Activated CD4-positive, alpha-beta T cell treated with anti-CD3 and anti-CD28 coated beads, Interleukin-2, amount 50 U/mL, for 16 hours (primary cell): ENCODE data around the gene AKT3.
"Not testable (repeated sequence)": the region's sequence is repeated elsewhere in the genome, so short reads cannot be mapped to it uniquely, and the experiment has no call there.

Source experiments
- DNase-seq: peaks from one replicate; pipeline ENCODE4 v3.0.0-alpha.2; 2020

AKT3 gene

GRCh38 chr1:243850202-243850451 is at the start of gene AKT3:
AKT3 (minus strand) TSS chr1:243850243; CDS start chr1:243843170, 7,073 bp downstream.
- peak; percentile 82 for DNase-seq

DNA sequence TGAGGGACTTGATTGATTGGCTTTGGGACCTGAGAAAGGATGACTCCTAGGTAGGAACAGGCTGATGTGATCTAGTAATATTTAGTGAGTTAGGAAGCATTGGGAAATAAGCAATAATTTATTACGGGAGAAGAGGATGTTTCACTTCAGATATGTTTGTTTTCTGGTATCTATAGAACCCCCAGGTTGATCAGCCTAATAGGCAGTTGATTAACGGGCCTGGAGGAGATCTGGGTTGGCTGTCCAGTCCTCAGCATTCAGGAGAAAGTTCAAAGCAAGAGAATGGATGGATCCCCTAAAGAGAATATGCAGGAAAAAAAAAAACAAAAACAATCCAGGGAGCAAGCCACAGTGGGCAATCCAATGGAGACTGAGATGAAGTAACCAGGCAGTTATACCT is 48.2 kb upstream of the AKT3 start:
- no peak for DNase-seq

- no peak for DNase-seq
These were observed 46.3 kb upstream of the AKT3 start for GRCh38 chr1:243896313-243896712.

- DNase-seq = no peak
These were observed 42.4 kb upstream of the AKT3 start for GRCh38 chr1:243892456-243892855.

DNA sequence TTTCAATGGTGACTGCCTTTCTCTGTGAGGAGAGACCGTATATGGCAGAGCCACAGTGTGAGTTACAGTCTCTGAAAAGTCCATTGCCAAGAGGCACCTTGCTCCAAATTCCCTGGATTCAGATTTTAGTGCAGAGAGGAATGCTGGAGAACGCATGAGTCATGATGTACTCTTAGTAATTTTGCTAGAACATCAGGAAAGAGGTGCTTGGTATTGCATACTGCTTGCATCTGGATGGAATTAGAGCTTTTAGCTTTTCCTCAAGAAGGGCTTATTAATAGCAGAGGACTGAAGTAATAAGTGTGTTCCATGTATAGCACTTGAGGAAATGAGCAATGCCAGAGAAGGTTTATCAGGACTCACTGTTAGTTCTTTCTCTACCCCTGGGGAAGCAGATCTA is 40.5 kb upstream of the AKT3 start:
- DNase-seq = no peak

DNA sequence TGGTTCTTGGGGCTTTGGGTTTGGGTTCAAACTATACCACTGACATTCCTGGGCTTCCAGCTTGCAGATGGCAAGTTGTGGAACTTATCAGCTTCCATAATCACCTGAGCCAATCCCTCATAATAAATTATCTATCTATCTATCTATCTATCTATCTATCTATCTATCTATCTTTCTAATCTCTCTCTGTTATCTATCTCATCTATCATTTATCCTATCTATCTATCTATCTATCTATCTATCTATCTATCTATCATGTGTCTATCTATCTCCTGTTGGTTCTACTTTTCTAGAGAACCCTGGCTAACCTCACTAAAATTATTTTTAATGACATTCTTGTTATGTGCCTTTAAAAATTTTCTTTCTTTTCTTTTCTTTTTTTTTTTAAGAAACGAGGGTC is 35.8 kb upstream of the AKT3 start:
- DNase-seq = no peak

GRCh38 chr1:243884603-243885002 is 34.6 kb upstream of the AKT3 start:
- DNase-seq = no peak

GRCh38 chr1:243883551-243883950 is 33.5 kb upstream of the AKT3 start:
- no peak for DNase-seq

GRCh38 chr1:243882276-243882675 is 32.2 kb upstream of the AKT3 start:
- DNase-seq = no peak

GRCh38 chr1:243877058-243877457 is 27.0 kb upstream of the AKT3 start:
- DNase-seq = not testable (repeated sequence)

GRCh38 chr1:243855616-243856318 is 5.7 kb upstream of the AKT3 start:
- DNase-seq = no peak

- DNase-seq = no peak
These were observed 1.7 kb upstream of the AKT3 start for GRCh38 chr1:243851765-243852164.

DNA sequence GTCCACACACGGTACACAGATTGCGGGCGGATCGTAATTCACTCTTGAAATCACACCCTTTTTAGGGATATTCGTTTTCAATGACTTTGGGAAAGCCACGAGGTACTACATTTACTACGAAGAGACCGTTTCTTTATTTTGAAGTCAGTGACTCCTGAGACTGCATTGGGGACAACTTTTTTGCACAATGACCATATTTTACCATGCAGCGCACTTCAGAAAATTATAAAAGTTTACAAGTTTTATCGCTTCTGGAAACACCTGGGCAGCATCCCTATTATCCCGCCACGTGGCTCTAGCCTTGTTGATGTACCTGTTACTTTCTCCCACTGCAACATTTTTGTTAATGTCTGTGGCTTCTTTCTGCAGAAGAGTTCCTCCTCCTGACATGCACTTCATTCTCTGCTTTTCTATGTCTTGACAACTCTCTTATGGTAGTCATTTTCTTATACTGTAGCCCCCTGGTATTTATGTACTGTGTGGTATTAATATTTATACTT is 1.3 kb upstream of the AKT3 start:
- no peak for DNase-seq

DNA sequence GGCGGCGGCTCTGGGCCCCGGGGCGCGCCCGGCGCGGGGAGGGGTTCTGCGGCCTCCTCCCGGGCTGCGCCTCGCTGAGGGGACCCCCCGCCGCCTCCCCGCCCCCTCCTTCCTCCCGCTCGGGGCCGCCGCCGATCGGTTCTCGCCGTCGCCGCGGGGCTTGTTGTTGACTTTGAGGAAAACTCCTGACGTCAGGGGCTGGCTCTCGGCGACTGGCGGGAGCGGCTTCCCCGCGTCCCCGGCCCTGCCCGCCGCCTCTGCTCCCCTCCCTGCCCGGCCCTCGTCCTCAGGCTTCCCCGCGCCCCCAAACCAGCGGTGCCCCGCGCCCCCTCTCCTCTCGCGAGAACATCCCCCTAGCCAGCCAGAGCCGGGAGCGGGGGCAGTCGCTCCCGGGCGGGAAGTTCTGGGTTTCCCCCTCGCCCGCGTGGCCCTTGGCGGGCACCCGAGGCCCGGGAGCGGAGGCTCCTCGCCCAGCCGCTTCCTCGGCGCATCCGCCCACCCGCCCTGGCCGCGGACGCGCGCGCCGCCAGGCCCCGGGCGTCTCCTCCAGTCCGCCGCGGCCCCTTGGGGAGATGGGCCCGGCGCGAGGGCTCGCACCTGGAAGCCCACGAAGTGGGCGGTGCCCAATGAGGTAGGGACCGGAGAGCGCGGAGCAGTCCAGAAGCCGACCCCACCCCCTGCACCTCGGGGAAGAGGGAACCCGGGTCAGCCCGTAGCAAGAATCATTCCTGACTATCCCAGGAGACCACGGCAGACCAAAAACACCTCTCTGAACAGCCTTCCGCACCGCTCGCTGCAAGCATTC is 611 bp upstream of the AKT3 start:
- DNase-seq = peak; percentile 67

DNA sequence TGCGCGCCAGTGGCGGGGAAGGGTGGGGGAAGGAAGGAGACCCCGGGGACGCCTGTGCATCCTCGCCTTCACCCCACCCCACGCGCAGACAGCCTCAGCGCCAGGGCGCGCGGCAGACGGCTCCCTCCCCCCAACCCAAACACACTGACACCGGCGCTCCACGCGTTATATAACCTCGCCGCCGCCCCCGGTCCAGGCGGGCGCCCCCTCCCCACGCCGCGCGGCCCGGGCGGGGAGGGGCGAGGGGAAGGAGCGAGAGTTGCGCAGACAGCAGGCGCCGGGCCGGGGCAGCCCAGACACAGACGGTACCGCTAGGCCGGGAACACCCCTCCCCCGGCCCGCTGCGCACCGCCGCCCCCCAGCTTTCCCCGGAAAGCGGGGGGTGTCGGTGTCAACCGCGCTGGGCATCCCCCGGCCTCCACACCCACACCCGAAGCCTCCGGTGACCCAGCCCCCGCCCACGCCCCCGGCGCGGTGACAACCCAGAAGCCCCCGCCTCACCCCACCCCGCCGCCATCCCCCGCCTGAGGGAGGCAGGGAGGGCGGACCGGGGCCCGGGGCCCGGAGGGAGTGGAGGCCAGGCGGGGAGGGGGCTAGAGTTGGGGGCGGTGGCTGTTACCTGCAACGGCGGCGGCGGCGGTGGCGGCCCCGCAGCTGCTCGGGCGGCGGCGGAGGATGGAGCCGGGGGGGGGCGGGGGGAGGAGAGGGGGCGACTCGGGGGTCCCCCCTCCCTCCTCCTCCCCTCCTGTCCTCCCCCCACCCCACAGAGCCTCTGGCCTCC is 432 bp downstream of the AKT3 start:
- DNase-seq = peak; percentile 16

- peak; percentile 50 for DNase-seq
These were observed 1.1 kb downstream of the AKT3 start for GRCh38 chr1:243848858-243849420.

GRCh38 chr1:243848165-243848857 is 1.7 kb downstream of the AKT3 start:
- DNase-seq = no peak

- DNase-seq = no peak
These were observed 3.3 kb downstream of the AKT3 start for GRCh38 chr1:243846761-243847160.

DNA sequence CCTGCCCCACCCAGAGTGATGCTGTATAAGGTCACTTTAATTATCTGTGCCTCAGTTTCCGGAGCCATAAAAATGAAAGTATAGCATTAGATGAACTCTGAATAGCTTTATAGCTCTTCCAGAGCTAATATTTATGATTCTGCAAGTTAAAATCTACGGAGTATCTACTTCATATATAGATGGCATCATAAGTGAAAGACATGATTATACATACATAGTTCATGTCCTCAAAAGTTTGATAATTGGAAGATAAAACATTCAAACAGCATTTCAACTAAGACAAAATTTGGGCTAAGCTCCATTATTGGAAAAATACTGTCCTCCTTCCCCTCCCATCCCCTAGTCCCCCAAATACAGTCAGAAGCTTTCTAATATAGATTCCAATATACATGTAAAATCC is 4.2 kb downstream of the AKT3 start:
- DNase-seq = no peak

DNA sequence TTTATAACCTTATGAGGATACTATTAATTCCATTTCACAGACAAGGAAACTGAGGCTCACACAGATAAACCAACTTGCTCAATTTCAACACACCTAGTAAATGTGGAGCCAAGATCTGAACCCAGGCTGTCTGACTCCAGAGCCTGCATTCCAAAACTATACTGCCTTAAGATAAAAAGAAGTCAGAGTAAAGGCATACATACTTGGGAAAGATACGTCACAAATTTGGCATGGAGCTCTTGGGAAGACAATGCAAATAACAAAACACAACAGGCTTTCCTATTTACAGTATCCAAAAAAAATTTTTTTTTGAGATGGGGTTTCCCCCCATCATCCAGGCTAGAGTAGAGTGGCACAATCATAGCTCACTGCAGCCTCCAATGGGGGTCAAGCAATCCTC is 5.9 kb downstream of the AKT3 start:
- DNase-seq = no peak

GRCh38 chr1:243842978-243843511 is 7.0 kb downstream of the AKT3 start:
- peak; percentile 14 for DNase-seq

GRCh38 chr1:243842161-243842560 is 7.9 kb downstream of the AKT3 start:
- no peak for DNase-seq
